Measurements from ENCODE around the gene PCA3.
"Not testable (repeated sequence)": the region's sequence is repeated elsewhere in the genome, so short reads cannot be mapped to it uniquely, and the experiment has no call there.

The PCA3 gene

GRCh38 chr9:76764138-76764537, at the start of gene PCA3:
Gene PCA3, plus strand, starts transcription at chr9:76764438.
- no peak for DNase-seq

DNA sequence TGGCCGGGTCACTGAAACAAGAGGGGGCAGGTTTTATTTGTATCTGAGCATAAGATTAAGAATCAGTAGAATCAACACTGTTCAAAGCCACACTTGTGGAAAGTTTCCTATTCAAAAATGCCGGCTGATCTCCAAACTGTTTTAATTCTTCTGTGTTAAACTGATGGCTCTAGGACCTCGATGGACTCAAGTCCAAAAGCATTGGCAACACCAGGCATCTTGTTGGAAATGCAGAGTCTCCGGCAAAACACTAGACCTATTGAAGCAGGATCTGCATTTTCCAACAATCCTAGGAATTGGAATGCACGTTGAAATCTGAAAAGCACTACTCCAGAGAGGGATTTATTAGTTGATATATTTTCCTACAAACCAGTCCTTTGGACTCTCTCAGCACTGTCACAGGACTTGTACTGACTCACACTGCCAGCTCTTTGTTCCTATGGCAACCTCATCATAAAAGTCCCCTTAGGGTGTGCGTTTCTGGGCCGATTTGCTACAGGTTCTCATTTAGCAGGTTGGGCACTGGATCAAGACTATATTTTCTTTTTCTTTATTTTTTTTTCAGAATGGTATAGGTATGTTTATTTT, 48.1 kb upstream of the PCA3 start:
- DNase-seq: no peak

DNA sequence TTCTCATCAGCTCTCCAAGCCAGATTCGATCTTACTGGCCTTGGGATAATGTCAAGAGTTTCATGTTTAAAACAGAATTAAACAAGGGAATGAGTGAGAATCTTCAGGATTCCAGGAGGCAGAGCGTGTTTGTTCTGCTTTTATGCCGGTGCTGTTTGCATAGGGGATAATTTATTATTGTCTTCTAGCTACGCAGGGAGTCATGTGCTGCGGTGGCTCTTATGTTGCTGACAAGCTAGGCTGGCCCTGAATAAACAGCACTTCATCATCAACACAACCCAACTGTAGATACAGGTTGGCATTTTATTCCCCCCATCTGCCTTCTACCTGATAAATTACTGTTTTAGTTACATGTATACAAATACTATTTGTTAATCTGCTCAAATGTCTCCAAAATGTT, 47.1 kb upstream of the PCA3 start:
- no peak for DNase-seq

DNA sequence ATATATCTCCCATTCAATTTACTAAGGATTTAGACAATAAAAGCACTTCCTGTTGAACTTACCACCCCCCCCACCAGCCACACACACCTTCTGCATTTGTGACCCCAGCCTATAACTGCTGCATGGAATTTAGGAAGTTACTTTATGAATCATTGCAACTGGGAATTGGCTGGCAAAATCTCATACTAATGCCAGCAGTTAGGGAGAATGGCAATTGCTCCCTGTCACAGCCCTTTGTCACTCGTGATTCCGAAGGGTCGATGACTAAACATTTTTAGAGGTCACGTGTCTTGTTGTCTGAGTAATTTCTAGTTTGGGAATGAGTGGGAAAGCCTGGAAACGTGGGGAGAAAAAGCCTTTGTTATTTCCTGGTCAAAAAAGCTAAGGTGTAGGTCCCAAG, 46.6 kb upstream of the PCA3 start:
- DNase-seq: no peak

GRCh38 chr9:76718166-76718565, 46.1 kb upstream of the PCA3 start:
- no peak for DNase-seq

GRCh38 chr9:76720245-76720644, 44.0 kb upstream of the PCA3 start:
- DNase-seq: no peak

DNA sequence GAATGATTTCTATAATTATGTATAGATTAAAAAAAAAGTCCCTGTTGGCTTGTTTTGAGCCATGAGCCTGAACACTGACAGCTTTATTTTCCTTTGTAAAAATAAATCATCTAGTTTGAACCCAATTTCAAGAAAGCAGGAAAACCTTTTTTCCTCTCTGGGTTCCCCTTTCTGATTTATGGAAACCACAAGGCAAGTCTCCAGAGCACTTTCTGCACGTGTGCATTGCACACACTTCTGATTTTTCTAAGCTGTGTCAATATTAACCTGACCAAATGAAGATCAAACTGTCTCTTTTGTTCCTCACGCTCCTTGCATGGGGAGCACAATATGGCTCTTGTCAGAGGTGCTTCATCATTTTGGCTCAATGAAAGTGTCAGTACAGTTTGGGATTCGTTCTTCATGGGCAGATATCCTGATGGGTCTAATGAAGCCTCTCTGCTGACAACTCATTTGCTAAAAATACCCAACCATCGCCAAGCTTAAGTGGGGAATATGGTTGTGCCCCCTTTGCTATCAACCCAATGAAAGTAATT, 39.2 kb upstream of the PCA3 start:
- DNase-seq: no peak

- no peak for DNase-seq
Measured at GRCh38 chr9:76725885-76726284, 38.4 kb upstream of the PCA3 start.

- no peak for DNase-seq
Measured at GRCh38 chr9:76729116-76729515, 35.1 kb upstream of the PCA3 start.

- no peak for DNase-seq
Measured at GRCh38 chr9:76729980-76730737, 34.1 kb upstream of the PCA3 start.

GRCh38 chr9:76730801-76731200, 33.4 kb upstream of the PCA3 start:
- no peak for DNase-seq

DNA sequence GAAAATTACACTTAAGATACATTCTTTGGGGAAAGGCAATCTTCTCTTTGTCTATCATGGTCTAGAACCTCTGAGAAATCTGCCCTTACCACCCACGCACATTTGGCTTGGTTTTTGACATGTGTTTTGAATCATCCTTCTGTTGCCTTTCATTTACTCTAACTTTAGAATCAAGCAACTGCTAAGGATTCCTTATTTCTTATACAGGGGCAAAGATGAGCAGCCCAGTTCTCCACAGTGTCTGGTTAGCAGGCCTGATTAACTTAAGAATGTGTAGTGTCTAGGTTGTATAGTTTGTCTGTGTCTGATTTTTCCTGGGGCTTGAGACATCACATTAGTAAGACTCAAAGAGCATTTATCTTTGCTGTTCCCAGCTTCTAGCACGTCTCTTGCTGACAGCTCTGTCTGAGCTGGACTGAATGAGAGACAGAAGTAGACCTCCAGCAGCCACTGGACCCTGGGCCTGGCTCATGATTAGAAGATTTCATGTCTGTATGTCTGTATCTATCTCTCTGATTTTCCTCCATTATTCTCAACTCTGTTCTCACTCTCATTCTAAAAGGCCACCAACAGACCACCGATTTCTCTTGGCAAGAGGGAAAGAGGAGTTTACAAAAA, 31.8 kb upstream of the PCA3 start:
- no peak for DNase-seq

DNA sequence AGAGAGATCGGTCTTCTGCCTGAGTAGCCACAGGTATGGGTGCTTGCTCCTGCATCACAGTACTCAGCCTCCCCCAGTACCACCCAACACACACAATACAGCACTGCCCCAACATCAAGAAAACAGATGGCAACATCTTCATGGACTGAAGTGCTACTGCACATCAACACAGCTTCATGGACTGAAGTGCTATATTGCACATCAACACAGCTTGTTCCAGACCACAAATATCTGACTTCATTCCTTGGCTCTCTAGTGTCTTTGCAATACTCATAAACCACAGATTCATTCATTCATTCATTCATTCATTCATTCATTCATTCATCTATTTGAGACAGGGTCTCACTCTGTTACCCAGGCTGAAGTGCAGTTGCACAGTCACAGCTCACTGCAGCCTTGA, 31.1 kb upstream of the PCA3 start:
- DNase-seq: no peak

DNA sequence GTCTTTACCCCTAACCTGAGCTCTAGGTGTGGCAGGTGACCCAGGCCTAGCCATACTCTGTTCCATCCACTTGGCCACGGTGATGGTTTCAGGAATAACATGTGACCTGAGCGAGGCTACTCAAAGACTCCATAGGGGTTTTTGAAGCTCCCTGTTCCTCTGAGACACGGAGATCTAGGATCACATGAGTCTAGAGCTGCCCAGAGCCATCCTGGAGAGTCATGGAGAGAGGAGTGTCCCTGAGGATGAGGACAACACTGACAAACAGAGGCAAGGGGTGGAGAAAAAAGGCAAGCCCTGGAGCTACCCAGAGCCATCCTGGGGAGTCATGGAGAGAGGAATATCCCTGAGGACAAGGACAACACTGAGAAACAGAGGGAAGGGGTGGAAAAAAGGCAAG, 29.5 kb upstream of the PCA3 start:
- no peak for DNase-seq

- no peak for DNase-seq
Measured at GRCh38 chr9:76737154-76737902, 26.9 kb upstream of the PCA3 start.

- DNase-seq: no peak
Measured at GRCh38 chr9:76738402-76738801, 25.8 kb upstream of the PCA3 start.

DNA sequence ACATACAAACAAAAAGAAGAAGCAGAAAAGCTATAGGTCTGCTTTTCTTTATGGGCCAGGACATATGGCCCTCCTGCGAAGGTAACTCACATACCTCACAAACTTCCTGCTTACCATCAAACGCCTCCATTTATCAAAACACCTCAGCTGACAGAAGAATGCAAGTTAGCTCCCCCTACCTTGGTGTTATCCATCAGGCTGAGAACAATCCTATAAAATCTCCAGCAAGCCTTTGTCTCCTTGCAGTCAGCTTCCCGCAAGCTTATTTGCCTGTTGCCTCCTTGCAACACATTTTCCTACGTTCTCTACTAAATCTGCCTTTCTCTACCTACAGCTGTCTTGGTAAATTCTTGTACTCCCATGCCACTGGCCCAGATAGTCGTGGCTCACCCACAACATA, 22.7 kb upstream of the PCA3 start:
- no peak for DNase-seq

DNA sequence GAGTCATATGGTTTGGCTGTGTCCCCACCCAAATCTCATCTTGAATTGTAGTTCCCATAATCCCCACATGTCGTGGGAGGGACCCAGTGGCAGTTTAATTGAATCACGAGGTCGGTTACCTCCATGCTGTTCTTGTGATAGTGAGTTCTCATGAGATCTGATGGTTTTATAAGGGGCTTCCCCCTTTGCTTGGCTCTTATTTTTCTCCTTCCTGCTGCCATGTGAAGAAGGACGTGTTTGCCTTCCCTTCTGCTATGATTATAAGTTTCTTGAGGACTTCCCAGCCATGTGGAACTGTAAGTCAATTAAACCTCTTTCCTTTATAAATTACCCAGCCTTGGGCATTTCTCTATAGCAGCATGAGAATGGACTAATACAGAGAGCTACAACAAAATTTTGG, 21.3 kb upstream of the PCA3 start:
- DNase-seq: not testable (repeated sequence)

DNA sequence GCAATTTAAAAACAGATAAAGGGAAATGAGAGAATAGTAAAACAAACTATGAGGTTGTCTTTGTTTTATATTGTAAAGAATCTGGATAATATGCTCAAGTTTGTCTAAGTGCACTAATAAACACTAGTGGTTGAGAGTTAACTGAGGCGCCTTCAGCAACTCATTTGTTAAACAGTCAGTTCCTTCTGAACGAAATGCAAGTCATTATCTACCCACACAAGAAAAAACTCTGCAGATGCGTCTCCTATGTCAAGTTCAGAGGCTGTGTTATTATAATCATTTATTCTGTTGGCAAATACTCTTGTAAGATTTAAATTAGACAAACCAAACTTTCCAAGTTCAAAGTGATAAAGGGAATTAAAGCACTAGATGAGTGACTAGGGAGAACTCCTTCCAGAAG, 20.3 kb upstream of the PCA3 start:
- no peak for DNase-seq

DNA sequence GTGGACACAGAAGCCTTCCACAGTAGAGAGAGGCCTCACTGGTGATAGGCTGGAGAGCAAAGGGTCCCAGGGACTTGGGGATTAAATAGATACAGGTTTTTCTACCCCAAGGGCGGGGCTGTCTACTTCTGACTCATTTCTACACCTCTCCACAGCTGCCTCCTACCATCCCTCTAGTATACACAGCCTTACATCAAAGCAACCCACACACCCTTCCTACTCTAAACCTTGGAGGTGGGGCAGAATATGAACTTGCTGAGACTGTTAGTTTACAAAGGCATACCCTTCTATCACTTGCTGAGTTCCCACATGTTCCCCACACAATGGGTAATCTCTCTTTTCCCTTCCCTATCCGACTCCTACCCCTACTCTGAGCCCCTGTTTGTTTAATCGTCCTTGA, 19.9 kb upstream of the PCA3 start:
- no peak for DNase-seq

DNA sequence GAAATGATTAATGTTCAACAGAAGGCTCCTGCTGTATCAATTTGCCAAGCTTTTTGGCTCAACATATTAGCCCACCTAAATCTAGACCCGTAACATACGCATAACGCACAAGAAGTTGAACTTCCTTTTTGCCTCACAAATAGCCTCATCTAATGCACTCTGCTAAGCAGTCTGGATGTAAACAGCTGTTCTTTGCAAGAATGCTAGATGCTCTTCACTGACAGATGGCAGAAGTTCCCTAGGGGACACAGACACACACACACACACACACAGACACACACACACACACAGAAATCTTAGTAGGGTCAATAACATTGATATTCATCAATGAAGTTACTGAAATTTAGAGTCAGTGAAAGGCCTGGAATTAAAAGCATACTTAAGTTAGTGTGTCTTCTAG, 13.2 kb upstream of the PCA3 start:
- DNase-seq: no peak

- DNase-seq: no peak
Measured at GRCh38 chr9:76756268-76756640, 8.0 kb upstream of the PCA3 start.

DNA sequence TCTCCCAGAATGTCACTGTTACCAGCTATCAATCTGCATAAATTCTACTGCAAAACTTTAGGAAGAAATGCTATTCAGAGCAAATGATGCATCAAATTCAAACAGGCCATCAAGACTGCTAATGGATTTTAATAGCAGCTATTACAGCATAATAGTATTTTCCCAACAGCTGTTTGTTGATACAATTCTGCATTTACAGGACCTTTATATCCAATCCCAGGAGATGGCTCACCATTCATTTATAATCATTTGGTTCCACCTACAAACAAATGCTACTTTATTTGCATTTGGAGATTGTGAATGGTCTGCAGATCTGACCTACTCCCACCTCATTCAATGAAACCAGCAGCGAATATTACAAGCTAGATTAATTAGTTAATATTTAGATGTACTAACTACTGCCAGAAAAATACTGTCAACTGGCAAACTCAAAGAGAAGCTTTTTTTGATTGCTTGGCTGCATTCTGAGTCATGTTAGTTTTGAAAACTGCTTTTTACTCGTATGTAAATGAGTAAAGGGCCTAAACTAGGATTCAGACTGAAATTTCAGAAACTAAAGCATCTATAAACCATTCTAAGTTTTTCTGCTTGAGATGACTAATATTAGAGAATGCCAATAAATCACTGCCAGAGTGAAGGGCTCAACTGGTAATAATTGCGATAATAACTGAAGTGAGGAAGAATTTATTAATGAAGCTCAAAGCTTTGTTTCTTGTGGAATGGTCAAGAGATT, 7.1 kb upstream of the PCA3 start:
- no peak for DNase-seq
